ENCODE data around the gene RGL2.
A peak's percentile ranks its signal among the peaks of the same experiment; 100 is the strongest.
"Not testable (repeated sequence)": the region's sequence is repeated elsewhere in the genome, so short reads cannot be mapped to it uniquely, and the experiment has no call there.

The RGL2 gene

DNA sequence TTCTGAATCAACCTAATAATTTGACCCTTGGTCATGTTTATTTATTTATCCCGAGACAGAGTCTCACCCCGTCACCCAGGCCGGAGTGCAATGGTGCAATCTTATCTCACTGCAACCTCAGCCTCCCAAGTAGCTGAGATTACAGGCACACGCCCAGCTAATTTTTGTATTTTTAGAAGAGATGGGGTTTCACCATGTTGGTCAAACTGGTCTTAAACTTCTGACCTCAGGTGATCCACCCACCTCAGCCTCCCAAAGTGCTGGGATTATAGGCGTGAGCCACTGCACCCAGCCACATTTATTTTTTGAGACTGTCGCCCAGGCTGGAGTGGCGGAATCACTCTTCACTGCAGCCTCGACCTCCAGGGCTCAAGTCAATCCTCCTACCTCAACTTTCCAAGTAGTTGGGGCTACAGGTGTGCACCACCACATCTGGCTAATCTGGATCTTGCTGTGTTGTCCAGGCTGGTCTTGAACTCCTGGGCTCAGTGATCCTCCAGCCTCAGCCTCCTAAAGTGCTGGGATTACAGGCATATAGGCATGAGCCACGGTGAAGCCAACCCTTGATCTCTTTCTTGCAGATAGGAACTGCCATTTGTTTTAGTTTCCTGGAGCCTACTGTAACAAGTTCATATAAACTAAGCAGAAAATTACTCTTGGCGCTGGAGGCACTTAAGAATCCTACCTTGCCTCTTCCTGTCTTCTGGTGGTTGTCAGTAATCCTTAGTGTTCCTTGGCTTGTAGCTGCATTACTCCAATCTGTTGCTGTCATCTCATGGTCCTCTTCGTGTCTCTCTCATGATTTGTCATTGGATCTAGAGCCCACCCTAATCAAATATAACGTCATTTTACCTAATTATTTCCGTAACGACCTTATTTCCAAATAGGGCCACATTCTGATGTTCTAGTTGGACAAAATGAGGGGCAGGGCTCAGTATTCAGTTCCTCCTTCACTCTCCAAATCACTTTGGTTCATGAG is 24.5 kb downstream of the RGL2 start:
- no peak for DNase-seq (ENCODE audit: low read depth)

DNA sequence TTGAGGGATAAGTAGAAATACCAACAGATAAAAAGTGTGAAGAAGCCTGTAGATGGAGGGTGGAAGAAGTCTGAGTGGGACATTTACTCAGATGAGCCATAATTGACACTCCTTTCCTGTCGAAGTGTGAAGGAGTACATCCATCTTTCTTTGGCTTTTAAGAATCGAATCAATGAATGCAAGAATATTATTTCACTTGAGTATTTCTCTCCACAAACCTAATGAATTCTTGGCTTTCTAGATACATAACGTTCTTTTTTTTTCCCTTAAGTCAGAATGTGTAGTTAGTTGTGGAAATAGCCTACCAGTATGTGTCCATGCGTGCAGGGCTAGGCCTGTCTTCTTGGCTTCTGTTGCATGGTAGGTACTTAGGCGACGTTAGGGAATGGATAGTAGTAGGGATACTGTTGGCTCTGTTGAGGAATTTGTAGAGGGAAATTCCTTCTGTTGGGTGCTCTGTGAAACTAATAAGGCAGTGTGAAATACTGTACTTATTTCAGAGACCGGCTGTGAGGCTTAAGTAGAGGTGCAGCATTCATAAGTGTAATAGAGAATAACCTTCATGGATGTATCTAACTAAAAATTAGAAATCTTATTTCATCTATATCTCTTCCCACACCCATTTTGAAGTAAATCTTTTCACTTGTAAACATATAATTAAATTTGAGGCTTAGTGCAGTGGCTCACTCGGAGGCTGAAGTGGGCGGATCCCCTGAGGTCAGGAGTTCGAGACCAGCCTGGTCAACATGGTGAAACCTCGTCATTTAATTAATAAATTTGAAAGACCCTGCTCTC is 25.4 kb downstream of the RGL2 start:
- no peak for DNase-seq (ENCODE audit: low read depth)

DNA sequence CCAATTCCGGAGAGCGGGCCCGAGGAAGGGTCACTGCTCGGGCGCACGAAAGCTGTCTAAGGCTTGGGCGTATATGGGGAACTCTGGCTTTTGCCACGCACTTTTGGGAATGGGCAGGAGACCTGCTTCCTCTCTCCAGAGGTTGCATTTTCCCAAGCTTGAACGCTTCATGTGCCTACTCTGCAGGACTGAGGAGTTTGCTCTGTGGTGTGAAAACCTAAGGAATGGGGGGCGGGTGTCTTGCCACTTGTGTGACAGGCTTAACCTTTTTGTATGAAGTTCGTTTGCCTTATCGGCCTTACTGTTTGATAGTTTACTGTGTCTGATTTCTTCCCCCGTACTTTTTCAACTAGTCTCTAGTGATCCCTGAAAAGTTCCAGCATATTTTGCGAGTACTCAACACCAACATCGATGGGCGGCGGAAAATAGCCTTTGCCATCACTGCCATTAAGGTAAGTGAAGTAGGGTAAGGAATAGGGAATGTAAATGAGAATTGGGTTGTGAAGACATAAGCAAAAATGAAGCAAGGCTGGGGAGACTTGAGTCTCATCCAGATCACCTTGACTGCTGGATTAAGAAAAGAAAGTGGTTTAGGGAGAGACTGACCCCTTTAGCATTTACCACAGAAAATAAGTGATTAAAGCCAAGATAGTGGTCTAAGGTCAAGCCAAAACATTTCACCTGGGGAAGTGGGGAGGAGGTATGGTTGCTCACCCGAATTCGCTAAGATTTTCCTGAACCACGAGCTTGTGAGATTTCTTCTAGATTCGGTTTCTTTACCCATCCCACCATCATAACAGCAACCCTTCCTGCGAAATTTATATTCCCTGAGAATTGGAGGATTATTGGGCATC is 26.2 kb downstream of the RGL2 start:
- DNase-seq (ENCODE audit: low read depth): no peak

DNA sequence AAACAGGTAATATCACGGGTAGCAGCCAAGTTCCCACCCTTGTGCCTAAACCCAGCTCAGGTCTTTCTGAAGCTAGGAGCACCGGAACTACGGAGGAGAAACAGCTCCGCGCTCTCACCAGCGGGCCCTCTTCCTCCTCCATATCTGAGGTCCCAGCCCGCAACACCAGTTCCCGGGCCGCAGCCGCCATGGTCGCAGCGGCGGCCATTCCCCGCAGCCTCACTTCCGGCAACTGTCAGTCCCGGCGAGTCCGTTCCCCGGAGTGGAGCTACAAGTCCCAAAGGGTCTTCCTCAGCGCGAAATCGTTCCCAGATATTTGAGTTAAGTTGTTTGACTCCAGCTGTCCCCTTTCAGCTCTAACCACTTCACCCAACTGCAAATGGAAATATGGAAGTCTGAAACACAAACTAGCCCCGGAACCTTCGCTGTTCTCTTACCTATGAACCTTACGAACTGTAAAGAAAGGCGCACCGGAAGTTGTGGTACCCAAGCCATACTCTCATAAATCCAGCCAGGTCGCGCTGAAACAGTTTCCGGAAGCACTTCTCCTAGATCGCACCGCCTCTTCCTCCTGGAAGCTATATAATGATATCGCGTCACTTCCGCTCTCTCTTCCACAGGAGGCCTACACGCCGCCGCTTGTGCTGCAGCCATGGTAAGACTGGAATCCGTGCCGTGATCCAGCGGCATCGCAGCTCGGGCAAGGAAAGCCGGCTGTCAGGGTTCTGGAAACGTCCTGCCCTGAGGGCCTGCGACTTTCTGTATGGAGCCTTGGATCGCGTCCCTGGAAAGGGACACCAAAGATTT is 27.1 kb downstream of the RGL2 start, which contains the start of the genes RPS18 and VPS52:
TSS of gene RPS18 (plus strand) at position 608 of the 807 bp plus-strand sequence. CDS start at position 653, 45 bp downstream.
TSS of gene VPS52 (minus strand) at position 409 of the 807 bp plus-strand sequence. CDS start at position 208, 201 bp downstream.
- DNase-seq (ENCODE audit: low read depth): peak; percentile 88

DNA sequence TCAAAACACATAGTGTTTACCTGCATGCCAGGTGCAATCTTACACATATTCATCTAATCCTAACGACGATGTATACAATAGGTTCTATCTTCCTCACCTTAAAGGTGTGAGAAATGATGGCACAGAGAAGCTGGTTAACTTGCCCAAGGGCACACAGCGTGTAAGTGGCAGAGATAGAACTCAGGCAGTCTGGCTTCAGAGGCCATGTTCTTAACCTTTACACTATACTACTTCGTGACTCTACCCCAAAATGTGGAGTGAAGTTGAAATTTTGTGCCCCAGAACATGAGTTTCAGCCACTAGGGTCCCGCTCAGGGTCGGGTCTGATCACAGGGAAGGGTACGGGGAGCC is 27.6 kb downstream of the RGL2 start:
- no peak for DNase-seq (ENCODE audit: low read depth)

DNA sequence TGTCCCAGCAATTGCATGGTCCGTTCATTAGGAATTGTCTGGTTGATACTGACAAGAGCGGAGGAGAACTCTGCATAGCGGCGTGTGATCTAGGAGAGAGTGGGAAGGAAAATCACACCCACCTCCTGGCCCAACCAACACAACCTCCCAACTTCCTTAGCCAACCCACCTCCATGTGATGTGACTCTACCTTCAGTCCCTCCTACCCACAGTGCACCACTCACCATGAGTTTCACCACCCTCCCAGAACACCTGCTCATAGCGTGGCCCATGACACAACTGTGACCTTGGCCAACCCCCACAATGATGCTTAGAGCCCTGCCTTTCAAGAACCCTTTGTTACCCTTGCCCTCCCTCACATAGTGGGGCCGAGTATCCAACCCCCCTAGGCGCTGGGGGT is 34.7 kb downstream of the RGL2 start:
- no peak for DNase-seq (ENCODE audit: low read depth)

DNA sequence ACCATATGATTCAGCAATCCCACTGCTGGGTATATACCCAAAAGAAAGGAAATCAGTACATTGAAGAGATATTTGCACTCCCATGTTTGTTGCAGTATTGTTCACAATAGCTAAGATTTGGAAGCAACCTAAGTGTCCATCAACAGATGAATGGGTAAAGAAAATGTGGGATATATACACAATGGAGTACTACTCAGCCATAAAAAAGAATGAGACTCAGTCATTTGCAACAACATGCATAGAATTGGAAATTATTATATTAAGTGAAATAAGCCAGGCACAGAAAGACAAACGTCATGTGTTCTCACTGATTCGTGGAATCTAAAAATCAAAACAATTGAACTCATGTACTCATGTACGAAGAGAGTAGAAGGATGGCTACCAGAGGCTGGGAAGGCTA is 36.3 kb downstream of the RGL2 start:
- not testable (repeated sequence) for DNase-seq (ENCODE audit: low read depth)

DNA sequence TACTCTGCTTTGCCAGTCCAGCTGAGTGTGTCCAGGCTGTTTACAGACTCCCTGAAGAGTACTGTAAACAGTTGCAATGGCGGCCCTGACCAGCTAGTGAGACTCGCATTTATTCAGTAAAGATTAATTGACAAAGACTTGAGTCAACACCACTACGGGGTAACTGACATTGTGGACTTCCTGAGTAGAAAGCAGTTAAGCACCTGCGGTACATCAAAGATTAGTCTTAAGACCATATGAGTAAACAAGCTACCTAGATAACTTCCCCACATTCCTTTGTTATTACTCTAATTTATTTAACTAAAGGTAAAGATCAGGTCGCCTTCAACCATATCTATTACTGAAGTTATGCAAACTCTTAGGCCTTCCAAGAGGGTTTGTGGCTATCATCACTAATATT is 39.7 kb downstream of the RGL2 start:
- DNase-seq (ENCODE audit: low read depth): no peak

DNA sequence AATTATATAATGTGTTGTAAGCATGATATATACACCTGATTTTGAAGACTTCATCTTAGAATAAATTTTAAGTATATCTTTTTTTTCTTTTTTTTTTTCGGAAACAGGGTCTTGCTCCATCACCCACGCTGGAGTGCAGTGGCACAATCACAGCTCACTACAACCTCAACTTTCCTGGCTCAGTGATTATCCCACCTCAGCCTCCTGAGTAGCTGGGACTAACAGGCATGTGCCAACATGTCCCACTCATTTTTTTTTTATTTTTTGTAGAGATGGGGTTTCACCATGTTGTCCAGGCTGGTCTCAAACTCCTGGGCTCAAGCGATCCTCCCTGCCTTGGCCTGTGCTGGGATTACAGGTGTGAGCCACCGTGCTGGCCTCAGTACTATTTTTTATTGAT is 44.2 kb downstream of the RGL2 start:
- no peak for DNase-seq (ENCODE audit: low read depth)

DNA sequence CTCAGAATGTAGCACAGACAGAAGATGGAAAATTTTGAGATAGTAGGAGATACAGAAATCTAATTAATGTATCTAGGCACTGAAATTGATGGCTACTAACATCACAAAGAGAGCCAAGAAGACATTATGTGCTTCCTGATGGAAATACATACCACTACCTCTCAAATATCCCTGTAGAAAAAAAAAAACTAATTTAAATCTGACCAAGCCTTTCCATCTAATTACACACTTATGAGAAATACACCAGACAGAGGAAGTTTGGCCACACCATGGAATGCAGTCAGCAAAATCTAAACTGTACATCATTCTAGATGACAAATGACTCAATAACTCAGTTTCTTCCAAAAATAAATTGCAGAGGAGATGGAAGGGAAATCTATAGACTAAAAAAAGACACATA is 46.0 kb downstream of the RGL2 start:
- no peak for DNase-seq (ENCODE audit: low read depth)

DNA sequence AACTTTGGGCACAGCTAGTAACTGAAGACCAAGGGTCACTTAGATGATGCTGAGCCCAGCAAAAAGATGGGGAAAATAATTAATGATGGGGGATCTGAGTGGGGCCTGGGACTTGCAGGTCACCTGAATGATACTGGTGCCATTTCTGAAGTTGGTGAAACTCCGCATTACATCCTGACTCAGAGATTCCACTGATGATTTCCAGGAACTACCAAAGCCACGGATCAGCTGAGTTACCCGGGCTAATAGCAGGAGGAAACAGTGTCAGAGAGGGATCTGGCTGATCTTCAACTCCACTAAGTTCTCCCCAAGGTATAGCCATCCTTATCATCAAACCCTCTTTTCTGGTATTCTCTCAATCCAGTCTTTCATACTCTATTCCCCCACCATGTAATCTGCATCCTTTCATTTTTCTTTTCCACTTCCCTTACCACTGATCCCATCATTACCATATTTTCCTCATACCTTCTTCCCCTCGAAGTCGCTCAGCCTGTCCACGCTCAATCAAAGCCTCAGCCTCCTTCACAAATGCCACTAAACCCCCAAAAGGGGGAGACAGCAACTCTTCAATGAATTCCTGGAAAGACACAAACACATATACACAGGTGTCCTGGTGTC is 47.2 kb downstream of the RGL2 start:
- DNase-seq (ENCODE audit: low read depth): no peak

DNA sequence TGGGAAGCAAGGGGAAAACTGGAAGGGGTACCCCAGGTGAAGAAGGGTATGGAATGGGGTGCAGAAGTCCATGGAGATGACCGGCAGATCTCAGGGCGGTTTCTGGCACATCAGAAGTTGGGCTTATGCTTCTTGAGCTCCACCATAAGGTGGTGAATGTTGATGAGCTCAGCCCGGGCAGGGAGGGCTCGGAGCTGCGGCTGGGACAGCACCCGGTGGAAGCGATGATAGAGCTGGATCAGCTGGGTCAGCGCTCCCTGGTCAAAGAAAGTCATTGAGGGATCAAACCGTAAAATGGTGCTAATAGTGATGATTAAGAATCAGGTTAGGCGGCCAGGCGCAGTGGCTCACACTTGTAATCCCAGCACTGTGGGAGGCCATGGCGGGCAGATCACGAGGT is 48.0 kb downstream of the RGL2 start:
- no peak for DNase-seq (ENCODE audit: low read depth)

DNA sequence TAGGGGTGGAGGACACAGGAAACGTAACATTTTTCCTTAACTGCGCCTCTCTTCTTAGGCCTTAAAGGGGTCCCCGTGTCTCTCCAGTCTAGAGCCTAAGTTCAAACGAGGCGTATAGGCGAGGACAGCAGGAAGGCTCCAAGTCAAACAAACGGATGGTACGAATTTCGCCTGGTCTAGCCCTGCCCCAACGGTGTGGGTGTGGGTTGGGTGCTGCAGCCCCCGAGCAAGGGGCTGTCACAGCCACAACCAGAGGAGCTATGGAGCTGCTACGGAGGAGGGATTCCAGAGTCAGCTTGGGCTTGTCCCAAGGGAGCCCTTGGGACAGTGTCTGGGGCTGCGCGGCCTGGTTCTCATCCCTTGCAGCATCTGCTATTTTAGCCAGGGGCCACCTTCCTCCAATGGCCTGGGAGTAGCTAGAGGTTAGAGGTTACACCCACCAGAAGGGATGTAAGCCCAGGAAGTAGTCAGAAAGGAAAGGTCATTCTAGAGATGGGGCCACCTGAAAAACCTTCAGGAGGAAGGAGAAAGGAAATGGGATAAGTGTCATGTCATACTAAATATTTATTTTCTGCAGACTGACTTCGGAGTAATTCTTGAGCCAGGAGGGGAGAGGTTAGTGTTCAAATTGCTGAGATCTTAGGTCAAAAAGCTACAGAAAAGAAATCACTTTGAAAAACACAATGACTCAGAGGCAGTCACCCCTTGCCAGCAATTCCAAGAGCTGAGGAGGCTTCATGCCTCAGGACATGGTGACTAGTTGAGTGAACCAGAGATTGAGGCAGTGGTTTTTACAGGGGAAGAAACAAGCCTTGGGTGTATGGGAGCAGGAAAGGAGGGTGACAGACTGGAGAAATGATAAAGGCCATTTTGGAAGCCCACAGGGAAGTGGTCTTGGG is 48.8 kb downstream of the RGL2 start:
- DNase-seq (ENCODE audit: low read depth): no peak

DNA sequence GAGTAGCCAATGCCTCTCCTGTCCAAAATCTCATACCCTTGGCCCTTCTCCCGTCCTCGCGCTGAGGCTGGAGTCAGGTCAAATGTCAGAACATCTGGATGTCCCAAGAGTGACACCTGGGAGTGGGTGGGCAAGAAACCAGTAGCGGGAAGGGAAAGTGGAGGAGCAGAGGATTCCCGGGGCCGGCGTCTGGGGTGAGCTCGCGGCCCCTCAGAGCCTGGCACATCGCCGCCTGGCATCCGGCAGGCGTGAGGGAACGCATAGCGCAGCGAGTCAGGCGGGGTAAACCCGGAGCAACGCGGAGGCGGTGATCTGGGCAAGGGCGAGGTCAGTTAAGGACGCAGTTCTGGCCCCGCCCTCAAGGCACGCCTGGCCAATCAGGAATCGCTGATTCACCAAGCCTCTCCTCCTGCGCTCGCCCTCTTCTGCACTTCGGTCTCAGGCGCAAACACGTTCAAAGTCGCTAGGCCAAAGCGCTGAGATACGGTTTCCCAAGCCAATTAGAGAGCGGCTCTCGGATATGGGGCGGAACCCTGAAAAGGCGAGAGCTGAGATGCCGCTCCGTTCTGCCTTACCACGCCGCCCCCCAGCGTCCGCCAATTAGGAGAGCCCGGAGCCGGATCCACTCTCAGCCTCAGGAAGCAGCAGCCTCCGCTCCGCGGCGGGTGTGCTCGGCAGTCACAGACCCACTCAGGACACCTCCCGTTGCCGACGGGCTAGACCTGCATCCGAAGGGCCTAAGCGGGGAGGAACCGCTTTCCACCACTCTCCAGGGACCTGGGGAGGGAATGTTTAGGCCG is 49.6 kb downstream of the RGL2 start:
- DNase-seq (ENCODE audit: low read depth): peak; percentile 88

DNA sequence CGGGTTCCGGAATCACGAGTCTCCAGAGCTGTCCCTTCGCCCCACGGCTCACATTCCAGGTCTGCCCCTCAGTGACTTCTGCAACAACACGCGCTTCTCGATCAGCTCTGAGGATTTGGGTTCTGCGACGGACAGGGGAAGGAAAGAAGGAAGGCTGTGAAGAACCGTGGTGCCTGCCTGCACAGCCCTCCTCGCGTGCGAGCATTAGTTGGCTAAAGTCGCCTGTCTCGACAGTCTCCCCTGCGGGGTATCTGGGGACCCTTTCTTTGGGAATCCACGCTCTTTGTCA is 50.2 kb downstream of the RGL2 start:
- peak; percentile 6 for DNase-seq (ENCODE audit: low read depth)

DNA sequence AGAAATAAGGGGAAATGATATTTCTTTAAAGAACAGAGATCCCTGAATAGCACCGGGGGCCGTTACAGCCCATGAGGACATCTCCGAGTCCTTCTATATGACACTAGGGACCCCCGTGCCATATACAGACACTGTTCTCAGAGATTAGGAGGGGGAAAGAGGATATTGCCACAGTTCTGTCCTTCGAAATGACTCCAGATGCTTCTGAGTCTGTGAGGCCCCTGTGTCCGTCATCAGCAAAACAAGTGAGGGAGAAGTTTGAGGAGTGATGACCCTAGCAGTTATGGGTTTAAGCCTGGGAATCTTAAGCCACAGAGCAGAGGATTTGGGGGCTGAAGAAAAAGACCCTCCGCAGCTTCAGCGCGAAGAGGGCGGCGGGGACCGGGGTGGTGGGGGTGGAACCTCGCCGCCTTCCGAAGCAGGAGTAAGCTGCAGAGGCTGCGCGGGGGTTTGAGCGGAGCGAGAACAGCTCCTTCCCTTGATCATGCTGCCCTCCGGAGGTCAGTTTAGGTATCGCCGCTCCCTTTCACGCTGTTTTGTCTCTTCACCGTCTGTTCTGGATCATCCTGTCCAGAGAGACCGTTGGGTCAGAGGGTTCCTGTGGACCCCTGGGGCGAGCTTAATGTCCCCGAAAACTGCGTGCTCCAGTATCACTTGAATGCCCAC is 50.6 kb downstream of the RGL2 start:
- peak; percentile 88 for DNase-seq (ENCODE audit: low read depth)

DNA sequence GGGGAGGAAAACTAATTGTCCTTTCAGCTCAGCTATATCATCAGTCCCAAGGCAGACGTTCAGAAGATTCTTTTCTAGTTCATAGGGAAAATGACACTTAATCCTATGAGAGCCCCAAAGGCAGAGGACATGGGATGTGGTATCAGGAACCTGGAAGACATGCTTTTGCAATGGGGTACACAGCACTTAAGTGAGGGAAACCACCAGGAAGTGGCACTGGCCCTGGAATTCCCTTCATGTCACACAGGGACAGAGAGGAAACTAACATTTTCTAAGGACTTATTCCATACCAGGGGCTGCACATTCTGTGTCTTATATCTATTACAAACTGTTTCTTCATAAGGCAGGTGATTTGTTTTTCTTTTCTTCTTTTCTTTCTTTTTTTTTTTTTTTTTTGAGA is 55.3 kb downstream of the RGL2 start:
- DNase-seq (ENCODE audit: low read depth): no peak

DNA sequence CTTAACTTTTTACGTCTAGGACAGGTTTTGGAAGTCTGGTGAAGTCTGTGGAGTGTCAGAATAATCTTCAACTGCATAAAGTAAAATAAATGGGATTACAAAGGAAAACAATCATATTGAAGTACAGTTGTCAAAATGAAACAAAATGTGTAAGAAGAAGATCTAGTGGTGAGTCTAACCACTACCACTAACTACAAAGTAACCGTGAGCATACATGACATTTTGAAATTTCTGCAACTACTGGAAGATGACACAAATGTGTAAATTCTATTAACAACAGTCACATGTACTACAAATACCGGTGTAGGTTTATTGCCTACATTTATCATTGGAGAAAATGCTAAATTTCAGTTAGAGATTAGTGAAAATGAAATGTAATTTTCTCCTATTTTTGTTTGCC is 56.8 kb downstream of the RGL2 start:
- DNase-seq (ENCODE audit: low read depth): no peak
